Measurements from ENCODE around the gene TUBD1. TPM values are rescaled to one million over a fixed set of nuclear protein-coding genes. Genes with fewer than 3 reads are reported as not detected.

TUBD1 gene
- total and polyA plus RNA-seq, 4 donors, result 2.1 to 12.7 (median 6.0) TPM

GRCh38 chr17:59844884-59845594 is 47.7 kb downstream of the TUBD1 start:
- H3K4me1 ChIP-seq (ENCODE audit: control insufficient read depth in 4 of 4, insufficient read depth in 4 of 4, low read length in 3 of 4), result peaks cover 14 to 44% (median 32%) of the 10 kb centered on the region in 4 donors

GRCh38 chr17:59842901-59843652 is 49.7 kb downstream of the TUBD1 start:
- peak overlapping the region; percentile 96 to 99 for H3K27ac ChIP-seq (ENCODE audit: low read depth in 1 of 2, low read length in 2 of 2)
- H3K9me3 ChIP-seq (ENCODE audit: control insufficient read depth in 4 of 4, low read length in 3 of 4), result no peaks in the 10 kb centered on the region
- no peaks in the 10 kb centered on the region for H3K27me3 ChIP-seq (ENCODE audit: control insufficient read depth in 4 of 4, insufficient read depth in 4 of 4, low read length in 3 of 4)
- H3K4me3 ChIP-seq (ENCODE audit: low read depth in 1 of 3, low read length in 3 of 3), result no peak overlapping the region
- TF ChIP-seq MAX (IDR thresholded peaks at IDR 0.05), result no peak
- TF ChIP-seq JUND (IDR thresholded peaks at IDR 0.05), result peak in 1 of 2 donors; percentile 65
- peak in 1 of 2 donors; percentile 29 for TF ChIP-seq HNF4A (conservative IDR thresholded peaks at IDR 0.05)
- TF ChIP-seq SP1 (IDR thresholded peaks at IDR 0.05), result peak; percentile 27
- peak in 1 of 2 donors; percentile 13 for TF ChIP-seq EGR1 (IDR thresholded peaks at IDR 0.05; ENCODE audit: low read depth in 2 of 2)
- no peak for TF ChIP-seq FOXA1 (IDR thresholded peaks at IDR 0.05)
- peak; percentile 12 for TF ChIP-seq ZBTB33 (IDR thresholded peaks at IDR 0.05)
- peak; percentile 88 for TF ChIP-seq REST (IDR thresholded peaks at IDR 0.05)
- peak; percentile 55 for TF ChIP-seq YY1 (IDR thresholded peaks at IDR 0.05)
- DNase-seq (ENCODE audit: low spot score), result no peak
- peaks cover 11 to 35% (median 26%) of the 10 kb centered on the region in 4 donors for H3K4me1 ChIP-seq (ENCODE audit: control insufficient read depth in 4 of 4, insufficient read depth in 4 of 4, low read length in 3 of 4)
- 69% methylated on average over 13 of the region's 13 CpGs for WGBS
- H3K9ac ChIP-seq (ENCODE audit: low read depth in 1 of 2, low read length in 2 of 2), result no peak overlapping the region
- H3K36me3 ChIP-seq (ENCODE audit: control insufficient read depth in 4 of 4, insufficient read depth in 3 of 4, low read depth in 1 of 4, low read length in 3 of 4), result peaks cover 0 to 9% (median 5%) of the 10 kb centered on the region in 4 donors

More at GRCh38 chr17:59844884-59845594, 47.7 kb downstream of the TUBD1 start:
- no peak for DNase-seq (ENCODE audit: low spot score)
- WGBS, result 67% methylated on average over 3 of the region's 3 CpGs
- TF ChIP-seq TAF1 (conservative IDR thresholded peaks at IDR 0.05), result peak; percentile 1
- TF ChIP-seq SP1 (IDR thresholded peaks at IDR 0.05), result no peak
- peak overlapping the region; percentile 96 to 99 for H3K27ac ChIP-seq (ENCODE audit: low read depth in 1 of 2, low read length in 2 of 2)
- H3K9me3 ChIP-seq (ENCODE audit: control insufficient read depth in 4 of 4, low read length in 3 of 4), result no peaks in the 10 kb centered on the region
- H3K9ac ChIP-seq (ENCODE audit: low read depth in 1 of 2, low read length in 2 of 2), result peak overlapping the region in 1 of 2 donors; percentile 55
- H3K36me3 ChIP-seq (ENCODE audit: control insufficient read depth in 4 of 4, insufficient read depth in 3 of 4, low read depth in 1 of 4, low read length in 3 of 4), result peaks cover 0 to 8% (median 2%) of the 10 kb centered on the region in 4 donors
- H3K4me3 ChIP-seq (ENCODE audit: low read depth in 1 of 3, low read length in 3 of 3), result no peak overlapping the region
- H3K27me3 ChIP-seq (ENCODE audit: control insufficient read depth in 4 of 4, insufficient read depth in 4 of 4, low read length in 3 of 4), result no peaks in the 10 kb centered on the region

Measured in liver (tissue), 9 donors.